Gastrocnemius medialis (tissue), 4 donors: ENCODE data around the gene CDA.

Experiments
- CTCF ChIP-seq, 5 experiments: fragments of 450-650 bp in 3 of 5; fragments of 200-600 bp in 2 of 5; sonication (generic) in 2 of 5; IDR thresholded peaks in 4 of 5; conservative IDR thresholded peaks in 1 of 5; 1 replicate in 4 of 5; 2 replicates in 1 of 5; pipeline ENCODE4 v1.5.1; 2016 to 2019; ENCODE audit warnings: antibody characterized with exemption in 5 of 5, mild to moderate bottlenecking in 3 of 5, moderate library complexity in 3 of 5
- POLR2A ChIP-seq, 2 donors: fragments of 450-650 bp; IDR thresholded peaks; one replicate each; pipeline ENCODE4 v1.6.1; 2017; ENCODE audit warnings: antibody characterized with exemption in 2 of 2, mild to moderate bottlenecking in 2 of 2, moderate library complexity in 2 of 2

DNA sequence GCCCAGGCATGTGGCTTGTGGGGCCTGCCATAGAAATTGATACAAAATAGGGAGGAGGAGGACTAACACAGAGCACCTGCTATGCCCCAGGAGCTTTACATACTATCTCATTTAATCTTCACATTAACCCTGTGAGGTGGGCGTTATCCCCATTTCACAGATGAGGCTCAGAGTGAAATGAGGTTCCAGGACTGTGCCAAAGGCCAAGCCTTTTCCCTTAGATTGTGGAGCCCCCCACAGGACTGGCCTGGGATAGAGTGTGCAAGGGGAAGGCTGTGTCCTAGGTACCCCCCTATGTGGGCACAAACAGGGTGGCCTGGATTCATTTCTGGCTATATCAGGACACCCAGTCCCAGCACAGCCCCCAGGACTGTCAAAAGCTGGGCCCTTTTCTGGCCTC is 74.5 kb downstream of the CDA start:
- TF ChIP-seq CTCF (IDR thresholded peaks at IDR 0.05 in 4 of 5, conservative IDR thresholded peaks at IDR 0.05 in 1 of 5) (no peak), POLR2A (IDR thresholded peaks at IDR 0.05) (no peak)
